ENCODE results near the gene DDX56. TPM values are rescaled to one million over a fixed set of nuclear protein-coding genes. Genes with fewer than 3 reads are reported as not detected.

DDX56 gene
- total RNA-seq, 1 experiment from 2014 or later, result 154 TPM

DNA sequence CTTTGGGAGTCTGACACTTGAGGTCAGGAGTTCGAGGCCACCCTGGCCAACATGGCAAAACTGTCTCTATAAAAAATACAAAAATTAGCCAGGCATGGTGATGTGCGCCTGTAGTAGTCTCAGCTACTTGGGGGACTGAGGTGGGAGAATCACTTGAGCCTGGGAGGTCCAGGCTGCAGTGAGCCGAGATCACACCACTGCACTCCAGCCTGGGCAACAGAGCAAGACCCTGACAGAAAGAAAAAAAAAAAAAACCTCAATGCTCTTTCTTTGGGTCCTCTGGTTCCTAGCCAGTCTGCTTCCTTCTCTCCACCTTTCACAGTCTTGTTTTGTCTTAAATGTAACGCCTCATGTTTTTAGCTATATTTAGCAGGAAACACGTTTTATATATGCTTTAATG lies 42.1 kb upstream of the DDX56 start:
- no TSS peak for BruUV-seq (replicated peaks)
- TF ChIP-seq CTCF (IDR thresholded peaks at IDR 0.05; ENCODE audit: insufficient read depth in 1 of 2, low read depth in 1 of 2, low read length in 1 of 2, severe bottlenecking in 1 of 2, unreplicated experiment in 1 of 2), result no peak
- Histone ChIP-seq H3K4me1 (peaks cover 56% of the 10 kb centered on the region), H3K4me3 (ENCODE audit: low read depth, low read length) (no peak overlapping the region), H3K36me3 (ENCODE audit: control insufficient read depth, insufficient read depth, low read length) (no peaks in the 10 kb centered on the region), H3K27me3 (replicated peaks; ENCODE audit: control insufficient read depth, insufficient read depth, low read length) (no peaks in the 10 kb centered on the region), H3K9me3 (no peaks in the 10 kb centered on the region)
- intact Hi-C loops (cut with micrococcal nuclease; ENCODE audit: unreplicated experiment), result no loop called here
- ChIA-PET POLR2A (no interaction called here), CTCF (no interaction called here)
- peaks cover 39% of the 10 kb centered on the region for H3K4me1 Mint-ChIP-seq (ENCODE audit: low read depth, unreplicated experiment)
- peaks cover 25% of the 10 kb centered on the region for H3K36me3 Mint-ChIP-seq (ENCODE audit: insufficient read depth, unreplicated experiment)
- peak overlapping the region; percentile 93 for H3K27ac Mint-ChIP-seq (ENCODE audit: unreplicated experiment)
- no peaks in the 10 kb centered on the region for H3K27me3 Mint-ChIP-seq (ENCODE audit: insufficient read depth, unreplicated experiment)
- H3K4me3 Mint-ChIP-seq (ENCODE audit: unreplicated experiment), result no peak overlapping the region
- DNase-seq, result no peak
- no peaks in the 10 kb centered on the region for H3K9me3 Mint-ChIP-seq (ENCODE audit: unreplicated experiment)

DNA sequence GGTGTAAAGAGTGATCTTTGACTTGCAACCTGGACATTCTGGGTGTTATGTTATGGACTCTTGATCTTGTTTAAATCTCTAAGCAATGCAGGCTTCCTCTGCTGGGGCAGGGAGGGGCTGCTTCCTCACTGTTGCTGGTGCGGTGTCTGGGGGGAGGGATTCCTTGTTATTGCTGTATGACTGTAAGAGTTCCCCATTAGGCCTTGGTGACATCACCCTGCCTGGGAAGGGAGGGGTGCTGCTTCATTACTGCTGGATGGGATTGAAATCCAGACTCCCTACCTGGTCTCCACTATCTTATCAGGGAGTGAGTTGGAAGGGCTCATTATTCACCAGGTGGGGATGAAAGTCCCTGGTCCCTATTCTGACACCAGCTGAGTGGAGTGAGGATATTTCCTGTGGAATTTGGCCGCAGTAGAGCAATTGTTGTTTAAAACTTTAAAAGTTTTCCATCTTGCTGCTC lies 41.5 kb upstream of the DDX56 start:
- Histone ChIP-seq H3K36me3 (ENCODE audit: control insufficient read depth, insufficient read depth, low read length) (no peaks in the 10 kb centered on the region), H3K4me1 (peaks cover 54% of the 10 kb centered on the region), H3K9me3 (no peaks in the 10 kb centered on the region), H3K27me3 (replicated peaks; ENCODE audit: control insufficient read depth, insufficient read depth, low read length) (no peaks in the 10 kb centered on the region), H3K4me3 (ENCODE audit: low read depth, low read length) (no peak overlapping the region)
- ChIA-PET CTCF (no interaction called here), POLR2A (no interaction called here)
- TF ChIP-seq CTCF (IDR thresholded peaks at IDR 0.05; ENCODE audit: insufficient read depth in 1 of 2, low read depth in 1 of 2, low read length in 1 of 2, severe bottlenecking in 1 of 2, unreplicated experiment in 1 of 2), result no peak
- Mint-ChIP-seq H3K36me3 (ENCODE audit: insufficient read depth, unreplicated experiment) (peaks cover 24% of the 10 kb centered on the region), H3K27me3 (ENCODE audit: insufficient read depth, unreplicated experiment) (no peaks in the 10 kb centered on the region), H3K4me1 (ENCODE audit: low read depth, unreplicated experiment) (peaks cover 39% of the 10 kb centered on the region), H3K9me3 (ENCODE audit: unreplicated experiment) (no peaks in the 10 kb centered on the region), H3K27ac (ENCODE audit: unreplicated experiment) (peak overlapping the region; percentile 93), H3K4me3 (ENCODE audit: unreplicated experiment) (peak overlapping the region; percentile 39)
- BruUV-seq (replicated peaks), result no TSS peak
- intact Hi-C loops (cut with micrococcal nuclease; ENCODE audit: unreplicated experiment), result no loop called here
- peak; percentile 44 to 85 for DNase-seq

DNA sequence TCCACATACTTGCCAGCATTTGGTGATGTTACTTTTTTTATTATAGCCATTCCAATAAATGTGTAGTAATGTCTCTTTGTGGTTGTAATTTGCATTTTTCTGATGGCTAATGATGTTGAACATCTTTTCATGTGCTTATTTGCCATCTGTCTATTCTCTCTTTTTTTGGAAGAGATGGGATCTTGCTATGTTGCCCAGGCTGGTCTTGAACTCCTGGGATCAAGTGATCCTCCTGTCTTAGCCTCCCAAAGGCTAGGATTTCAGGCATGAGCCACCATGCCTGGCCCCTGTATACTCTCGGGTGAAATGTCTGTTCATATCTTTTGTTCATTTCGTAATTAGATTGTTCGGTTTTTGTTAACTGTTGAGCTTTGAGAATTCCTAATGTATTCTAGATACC lies 36.1 kb upstream of the DDX56 start:
- CTCF ChIA-PET, result no interaction called here

More for the DNA sequence above, 36.1 kb upstream of the DDX56 start:
- Mint-ChIP-seq H3K27ac (ENCODE audit: unreplicated experiment) (no peak overlapping the region), H3K36me3 (ENCODE audit: insufficient read depth, unreplicated experiment) (peaks cover 41% of the 10 kb centered on the region), H3K9me3 (ENCODE audit: unreplicated experiment) (no peaks in the 10 kb centered on the region), H3K27me3 (ENCODE audit: insufficient read depth, unreplicated experiment) (no peaks in the 10 kb centered on the region), H3K4me3 (ENCODE audit: unreplicated experiment) (no peak overlapping the region), H3K4me1 (ENCODE audit: low read depth, unreplicated experiment) (peaks cover 27% of the 10 kb centered on the region)
- POLR2A ChIA-PET, result interaction anchor here (0.7 kb wide), 1 partner anchor 329 kb away, joined by 3 read pairs; no protein-coding TSS in a partner anchor
- BruUV-seq (replicated peaks), result no TSS peak
- H3K9me3 ChIP-seq, result no peaks in the 10 kb centered on the region
- no peak for TF ChIP-seq CTCF (IDR thresholded peaks at IDR 0.05; ENCODE audit: insufficient read depth in 1 of 2, low read depth in 1 of 2, low read length in 1 of 2, severe bottlenecking in 1 of 2, unreplicated experiment in 1 of 2)
- H3K4me1 ChIP-seq, result peaks cover 23% of the 10 kb centered on the region
- DNase-seq, result no peak
- no peaks in the 10 kb centered on the region for H3K27me3 ChIP-seq (replicated peaks; ENCODE audit: control insufficient read depth, insufficient read depth, low read length)
- H3K36me3 ChIP-seq (ENCODE audit: control insufficient read depth, insufficient read depth, low read length), result no peaks in the 10 kb centered on the region
- H3K4me3 ChIP-seq (ENCODE audit: low read depth, low read length), result no peak overlapping the region
- intact Hi-C loops (cut with micrococcal nuclease; ENCODE audit: unreplicated experiment), result loop anchor here (5.0 kb wide), 1 partner anchor 187 kb away; the partner anchor contains the start of gene PPIA
